HCT116 (cell line): ENCODE data around the gene SIPA1L3.

Experiments
- POLR2A ChIP-seq: IDR thresholded peaks from 2 replicates; pipeline ENCODE4 v1.7.0; 2011; ENCODE audit warnings: borderline replicate concordance; ENCODE audit not compliant: insufficient read depth, insufficient read length; ENCODE audit errors: extremely low read depth
- POLR2AphosphoS5 ChIP-seq: IDR thresholded peaks from 2 replicates; pipeline ENCODE4 v1.6.1; 2011; ENCODE audit warnings: mild to moderate bottlenecking, low read depth, low read length, moderate library complexity
- SP1 ChIP-seq: IDR thresholded peaks from 2 replicates; pipeline ENCODE4 v1.6.1; 2012; ENCODE audit warnings: low read depth
- TF ChIP-seq, protein P1 (sequence below), 3 experiments: fragments of 200-600 bp in 1 of 3; sonication (generic) in 1 of 3; IDR thresholded peaks in 2 of 3; conservative IDR thresholded peaks in 1 of 3; 2 replicates each; pipeline ENCODE4 v1.5.1; 2012 to 2017; ENCODE audit warnings: low read depth in 2 of 3, low read length in 2 of 3, antibody characterized with exemption in 1 of 3, borderline replicate concordance in 1 of 3, control low read depth in 1 of 3, mild to moderate bottlenecking in 1 of 3, mixed read lengths in 1 of 3, mixed run types in 1 of 3, moderate library complexity in 1 of 3; ENCODE audit not compliant: insufficient read depth in 1 of 3

DNA sequence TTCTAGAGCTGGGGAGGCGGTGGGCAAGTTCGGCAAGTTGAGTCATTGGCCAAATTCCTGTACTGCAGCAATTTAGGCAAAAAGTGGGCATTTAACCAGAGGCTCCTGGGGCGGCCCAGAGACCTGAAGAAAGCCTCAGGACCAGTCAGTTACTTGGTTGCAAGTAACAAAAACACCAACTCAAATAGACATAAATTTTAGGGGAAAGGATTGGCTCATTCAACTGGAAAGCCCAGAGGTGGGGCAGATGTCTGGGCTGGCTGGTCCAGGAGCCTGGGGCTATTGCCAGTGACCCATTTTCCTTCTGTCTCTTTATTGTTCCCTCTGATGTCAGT is 97.1 kb downstream of the SIPA1L3 start:
- no peak for TF ChIP-seq POLR2AphosphoS5
- TF ChIP-seq POLR2A, result no peak
- TF ChIP-seq, protein P1, sequence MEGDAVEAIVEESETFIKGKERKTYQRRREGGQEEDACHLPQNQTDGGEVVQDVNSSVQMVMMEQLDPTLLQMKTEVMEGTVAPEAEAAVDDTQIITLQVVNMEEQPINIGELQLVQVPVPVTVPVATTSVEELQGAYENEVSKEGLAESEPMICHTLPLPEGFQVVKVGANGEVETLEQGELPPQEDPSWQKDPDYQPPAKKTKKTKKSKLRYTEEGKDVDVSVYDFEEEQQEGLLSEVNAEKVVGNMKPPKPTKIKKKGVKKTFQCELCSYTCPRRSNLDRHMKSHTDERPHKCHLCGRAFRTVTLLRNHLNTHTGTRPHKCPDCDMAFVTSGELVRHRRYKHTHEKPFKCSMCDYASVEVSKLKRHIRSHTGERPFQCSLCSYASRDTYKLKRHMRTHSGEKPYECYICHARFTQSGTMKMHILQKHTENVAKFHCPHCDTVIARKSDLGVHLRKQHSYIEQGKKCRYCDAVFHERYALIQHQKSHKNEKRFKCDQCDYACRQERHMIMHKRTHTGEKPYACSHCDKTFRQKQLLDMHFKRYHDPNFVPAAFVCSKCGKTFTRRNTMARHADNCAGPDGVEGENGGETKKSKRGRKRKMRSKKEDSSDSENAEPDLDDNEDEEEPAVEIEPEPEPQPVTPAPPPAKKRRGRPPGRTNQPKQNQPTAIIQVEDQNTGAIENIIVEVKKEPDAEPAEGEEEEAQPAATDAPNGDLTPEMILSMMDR (IDR thresholded peaks at IDR 0.05 in 2 of 3, conservative IDR thresholded peaks at IDR 0.05 in 1 of 3; ENCODE audit: borderline replicate concordance in 1 of 3, insufficient read depth in 1 of 3, low read depth in 2 of 3, low read length in 2 of 3), result no peak
- TF ChIP-seq SP1, result no peak
